Stromal cell of bone marrow (primary cell): ENCODE data around the gene EXD1.
"Not testable (repeated sequence)": the region's sequence is repeated elsewhere in the genome, so short reads cannot be mapped to it uniquely, and the experiment has no call there.

Source experiments
- DNase-seq: peaks from one replicate; pipeline ENCODE4 v3.0.0-alpha.2; 2012; ENCODE audit warnings: low read depth

EXD1 gene

DNA sequence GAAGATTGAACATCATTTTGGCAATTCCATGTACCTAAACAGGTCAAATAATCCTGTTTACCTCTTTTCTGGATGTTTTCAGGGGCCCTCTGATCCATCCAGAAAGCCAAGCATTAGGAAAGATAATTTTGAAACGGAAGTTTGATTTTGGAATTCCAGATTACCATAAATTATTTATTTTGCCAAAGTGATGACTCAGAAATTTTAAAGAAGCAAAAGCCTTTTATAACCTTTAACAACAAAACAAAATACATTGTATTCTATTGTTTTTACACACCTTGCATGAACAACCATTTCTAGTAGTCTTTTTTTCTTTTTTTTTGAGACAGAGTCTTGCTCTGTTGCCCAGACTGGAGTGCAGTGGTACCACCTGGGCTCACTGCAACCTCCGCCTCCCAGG is 82.5 kb downstream of the EXD1 start:
- no peak for DNase-seq

DNA sequence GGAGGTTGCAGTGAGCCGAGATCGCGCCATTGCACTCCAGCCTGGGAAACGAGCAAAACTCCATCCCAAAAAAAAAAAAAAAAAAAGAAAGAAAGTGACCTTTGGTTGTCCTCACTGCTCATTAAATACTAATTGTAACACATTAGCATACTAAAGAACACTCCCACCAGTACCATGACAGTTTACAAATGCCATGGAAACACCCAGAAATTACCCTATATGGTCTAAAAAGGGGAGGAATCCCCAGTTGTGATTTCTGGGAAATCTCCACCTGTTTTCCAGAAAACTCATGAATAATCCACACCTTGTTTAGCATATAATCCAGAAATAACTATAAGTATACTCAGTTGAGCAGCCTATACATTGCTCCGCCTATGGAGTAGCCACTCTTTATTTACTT is 90.9 kb downstream of the EXD1 start:
- DNase-seq, result no peak

DNA sequence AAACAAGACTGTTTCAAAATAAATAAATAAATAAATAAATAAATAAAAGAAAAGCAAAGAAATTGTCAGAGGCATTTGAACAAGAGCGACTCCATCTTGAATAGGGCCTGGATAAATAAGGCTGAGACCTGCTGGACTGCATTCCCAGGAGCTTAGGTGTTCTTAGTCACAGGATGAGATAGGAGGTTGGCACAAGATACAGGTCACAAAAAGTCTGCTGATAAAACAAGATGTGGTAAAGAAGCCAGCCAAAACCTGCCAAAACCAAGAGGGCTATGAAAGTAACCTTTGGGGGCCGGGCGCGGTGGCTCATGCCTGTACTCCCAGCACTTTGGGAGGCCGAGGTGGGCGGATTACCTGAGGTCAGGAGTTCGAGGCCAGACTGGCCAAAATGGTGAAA is 91.4 kb downstream of the EXD1 start:
- DNase-seq, result not testable (repeated sequence)

DNA sequence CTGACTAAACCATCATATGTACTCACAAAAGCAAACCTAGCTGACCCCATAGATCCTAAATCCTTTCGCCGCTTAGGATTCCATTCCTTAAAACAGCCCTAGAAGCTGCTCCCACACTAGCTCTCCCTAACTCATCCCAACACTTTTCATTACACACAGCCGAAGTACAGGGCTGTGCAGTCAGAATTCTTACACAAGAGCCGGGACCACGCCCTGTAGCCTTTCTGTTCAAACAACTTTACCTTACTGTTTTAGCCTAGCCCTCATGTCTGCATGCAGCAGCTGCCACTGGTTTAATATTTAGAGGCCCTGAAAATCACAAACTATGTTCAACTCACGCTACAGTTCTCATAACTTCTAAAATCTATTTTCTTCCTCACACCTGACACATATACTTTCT is 95.0 kb downstream of the EXD1 start:
- not testable (repeated sequence) for DNase-seq

DNA sequence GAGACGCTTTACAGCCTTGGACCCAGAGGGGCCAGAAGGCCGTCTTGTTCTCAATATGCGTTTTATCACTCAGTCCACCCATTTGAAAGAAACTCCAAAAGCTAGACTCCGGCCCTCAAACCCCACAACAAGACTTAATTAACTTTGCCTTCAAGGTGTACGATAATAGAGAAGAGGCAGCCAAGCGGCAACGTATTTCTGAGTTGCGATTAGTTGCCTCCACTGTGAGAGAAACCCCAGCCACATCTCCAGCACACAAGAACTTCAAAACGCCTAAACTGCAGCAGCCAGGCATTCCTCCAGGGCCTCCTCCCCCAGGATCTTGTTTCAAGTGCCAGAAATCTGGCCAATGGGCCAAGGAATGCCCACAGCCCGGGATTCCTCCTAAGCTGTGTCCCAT is 97.1 kb downstream of the EXD1 start:
- no peak for DNase-seq
